Measurements from ENCODE around the gene CCDC40. TPM values are rescaled to one million over a fixed set of nuclear protein-coding genes. Genes with fewer than 3 reads are reported as not detected.

The CCDC40 gene
- total and polyA plus RNA-seq, 2 of the 13 experiments (the other 11 are each of a cell fraction or from before 2014, with no cell fraction given), result 4.1 to 5.5 TPM

GRCh38 chr17:80101011-80101945 lies 64.8 kb downstream of the CCDC40 start, which contains the start of gene GAA (continued):
- no peak for TF ChIP-seq ZNF704 (CRISPR knock-in tag; IDR thresholded peaks at IDR 0.05; ENCODE audit: borderline replicate concordance)
- no peak for TF ChIP-seq AFF4 (CRISPR knock-in tag; IDR thresholded peaks at IDR 0.05)
- TF ChIP-seq ZNF207 (IDR thresholded peaks at IDR 0.05; ENCODE audit: borderline replicate concordance), result no peak
- TF ChIP-seq ZNF30 (CRISPR knock-in tag; IDR thresholded peaks at IDR 0.05), result no peak
- no peak for TF ChIP-seq BRD4 (CRISPR knock-in tag; IDR thresholded peaks at IDR 0.05)
- TF ChIP-seq ZMAT3 (CRISPR knock-in tag; conservative IDR thresholded peaks at IDR 0.05), result peak; percentile 24; the same call in 1 of the 2 replicates
- peak; percentile 12; the same call in 1 of the 2 replicates for TF ChIP-seq ZBTB25 (CRISPR knock-in tag; IDR thresholded peaks at IDR 0.05)
- no peak for TF ChIP-seq ZNF746 (CRISPR knock-in tag; IDR thresholded peaks at IDR 0.05)
- peak; percentile 75 for TF ChIP-seq AGO2 (optimal IDR thresholded peaks at IDR 0.05; ENCODE audit: low read depth, low read length)
- TF ChIP-seq GMEB1 (CRISPR knock-in tag; IDR thresholded peaks at IDR 0.05; ENCODE audit: borderline replicate concordance), result no peak; the same call in none of the 2 replicates
- no peak for TF ChIP-seq ZNF737 (CRISPR knock-in tag; IDR thresholded peaks at IDR 0.05; ENCODE audit: borderline replicate concordance)
- TF ChIP-seq ZNF232 (CRISPR knock-in tag; IDR thresholded peaks at IDR 0.05; ENCODE audit: borderline replicate concordance), result no peak
- TF ChIP-seq SOX5 (CRISPR knock-in tag; IDR thresholded peaks at IDR 0.05; ENCODE audit: borderline replicate concordance), result no peak
- TF ChIP-seq RNF219 (CRISPR knock-in tag; IDR thresholded peaks at IDR 0.05), result no peak
- TF ChIP-seq ZNF3 (CRISPR knock-in tag; IDR thresholded peaks at IDR 0.05), result no peak
- TF ChIP-seq ZFP36 (IDR thresholded peaks at IDR 0.05; ENCODE audit: borderline replicate concordance, low read depth, low read length, partially characterized antibody), result no peak
- TF ChIP-seq ELF3 (CRISPR knock-in tag; IDR thresholded peaks at IDR 0.05), result peak; percentile 35; the same call in 1 of the 2 replicates
- TF ChIP-seq STAT5B (CRISPR knock-in tag; IDR thresholded peaks at IDR 0.05), result no peak
- no peak; the same call in 1 of the 2 replicates for TF ChIP-seq ZNF761 (CRISPR knock-in tag; conservative IDR thresholded peaks at IDR 0.05)
